ENCODE measurements around the gene TRAK2.

GRCh38 chr2:201383136-201383535 is 68.1 kb downstream of the TRAK2 start:
- TF ChIP-seq CTCF (IDR thresholded peaks at IDR 0.05) (no peak), RELA (CRISPR knock-in tag; IDR thresholded peaks at IDR 0.05; ENCODE audit: borderline replicate concordance) (no peak), TEAD4 (CRISPR knock-in tag; IDR thresholded peaks at IDR 0.05) (no peak), AFF4 (CRISPR knock-in tag; IDR thresholded peaks at IDR 0.05; ENCODE audit: borderline replicate concordance) (no peak), IRF2 (CRISPR knock-in tag; IDR thresholded peaks at IDR 0.05; ENCODE audit: borderline replicate concordance, low read depth) (no peak), ELF4 (CRISPR knock-in tag; IDR thresholded peaks at IDR 0.05; ENCODE audit: low read depth) (no peak), USF2 (CRISPR knock-in tag; IDR thresholded peaks at IDR 0.05) (no peak), ATF2 (CRISPR knock-in tag; IDR thresholded peaks at IDR 0.05; ENCODE audit: borderline replicate concordance, low read depth) (no peak), MLX (CRISPR knock-in tag; IDR thresholded peaks at IDR 0.05) (no peak), TCF7 (CRISPR knock-in tag; IDR thresholded peaks at IDR 0.05; ENCODE audit: low read depth) (no peak)

All from WTC11 (cell line).